ENCODE measurements around the gene TKT.

Gene TKT

GRCh38 chr3:53248161-53248560, 7.7 kb downstream of the TKT start:
- Histone ChIP-seq H3K36me3 (ENCODE audit: insufficient read depth, low read length) (peaks cover 21% of the 10 kb centered on the region), H3K27me3 (ENCODE audit: control insufficient read depth, insufficient read depth, low read length) (no peaks in the 10 kb centered on the region), H3K4me2 (ENCODE audit: low read length) (no peak overlapping the region), H3K4me3 (ENCODE audit: low read length) (no peak overlapping the region), H3K9ac (ENCODE audit: low read depth, low read length) (no peak overlapping the region), H3K4me1 (ENCODE audit: control insufficient read depth, insufficient read depth, low read length) (peaks cover 30% of the 10 kb centered on the region), H3K9me3 (replicated peaks; ENCODE audit: low read length) (no peaks in the 10 kb centered on the region)

- H3K4me1 ChIP-seq (ENCODE audit: control insufficient read depth, insufficient read depth, low read length) = peaks cover 32% of the 10 kb centered on the region
- no peak overlapping the region for H3K4me3 ChIP-seq (ENCODE audit: low read length)
- H3K36me3 ChIP-seq (ENCODE audit: insufficient read depth, low read length) = peaks cover 20% of the 10 kb centered on the region
- no peak overlapping the region for H3K9ac ChIP-seq (ENCODE audit: low read depth, low read length)
- H3K4me2 ChIP-seq (ENCODE audit: low read length) = no peak overlapping the region
- H3K9me3 ChIP-seq (replicated peaks; ENCODE audit: low read length) = no peaks in the 10 kb centered on the region
- H3K27me3 ChIP-seq (ENCODE audit: control insufficient read depth, insufficient read depth, low read length) = no peaks in the 10 kb centered on the region
Measured at GRCh38 chr3:53247619-53248018, 8.2 kb downstream of the TKT start.

GRCh38 chr3:53244271-53244670, 11.6 kb downstream of the TKT start:
- H3K27me3 ChIP-seq (ENCODE audit: control insufficient read depth, insufficient read depth, low read length) = no peaks in the 10 kb centered on the region
- no peaks in the 10 kb centered on the region for H3K9me3 ChIP-seq (replicated peaks; ENCODE audit: low read length)
- H3K4me2 ChIP-seq (ENCODE audit: low read length) = no peak overlapping the region
- peaks cover 46% of the 10 kb centered on the region for H3K36me3 ChIP-seq (ENCODE audit: insufficient read depth, low read length)
- H3K4me3 ChIP-seq (ENCODE audit: low read length) = no peak overlapping the region
- peaks cover 19% of the 10 kb centered on the region for H3K4me1 ChIP-seq (ENCODE audit: control insufficient read depth, insufficient read depth, low read length)
- H3K9ac ChIP-seq (ENCODE audit: low read depth, low read length) = no peak overlapping the region

- Histone ChIP-seq H3K27me3 (ENCODE audit: control insufficient read depth, insufficient read depth, low read length) (no peaks in the 10 kb centered on the region), H3K9me3 (replicated peaks; ENCODE audit: low read length) (no peaks in the 10 kb centered on the region), H3K9ac (ENCODE audit: low read depth, low read length) (no peak overlapping the region), H3K4me2 (ENCODE audit: low read length) (no peak overlapping the region), H3K4me1 (ENCODE audit: control insufficient read depth, insufficient read depth, low read length) (peaks cover 24% of the 10 kb centered on the region), H3K4me3 (ENCODE audit: low read length) (no peak overlapping the region), H3K36me3 (ENCODE audit: insufficient read depth, low read length) (peaks cover 51% of the 10 kb centered on the region)
Measured at GRCh38 chr3:53243785-53244184, 12.0 kb downstream of the TKT start.

- no peaks in the 10 kb centered on the region for H3K27me3 ChIP-seq (ENCODE audit: control insufficient read depth, insufficient read depth, low read length)
- H3K4me3 ChIP-seq (ENCODE audit: low read length) = no peak overlapping the region
- peaks cover 56% of the 10 kb centered on the region for H3K36me3 ChIP-seq (ENCODE audit: insufficient read depth, low read length)
- peaks cover 30% of the 10 kb centered on the region for H3K4me1 ChIP-seq (ENCODE audit: control insufficient read depth, insufficient read depth, low read length)
- H3K9ac ChIP-seq (ENCODE audit: low read depth, low read length) = no peak overlapping the region
- no peaks in the 10 kb centered on the region for H3K9me3 ChIP-seq (replicated peaks; ENCODE audit: low read length)
- no peak overlapping the region for H3K4me2 ChIP-seq (ENCODE audit: low read length)
Measured at GRCh38 chr3:53243165-53243564, 12.7 kb downstream of the TKT start.

- Histone ChIP-seq H3K4me2 (ENCODE audit: low read length) (no peak overlapping the region), H3K9ac (ENCODE audit: low read depth, low read length) (no peak overlapping the region), H3K36me3 (ENCODE audit: insufficient read depth, low read length) (peaks cover 56% of the 10 kb centered on the region), H3K27me3 (ENCODE audit: control insufficient read depth, insufficient read depth, low read length) (no peaks in the 10 kb centered on the region), H3K9me3 (replicated peaks; ENCODE audit: low read length) (no peaks in the 10 kb centered on the region), H3K4me3 (ENCODE audit: low read length) (no peak overlapping the region), H3K4me1 (ENCODE audit: control insufficient read depth, insufficient read depth, low read length) (peaks cover 35% of the 10 kb centered on the region)
Measured at GRCh38 chr3:53242642-53243041, 13.2 kb downstream of the TKT start.

GRCh38 chr3:53242155-53242554, 13.7 kb downstream of the TKT start:
- Histone ChIP-seq H3K4me2 (ENCODE audit: low read length) (no peak overlapping the region), H3K27me3 (ENCODE audit: control insufficient read depth, insufficient read depth, low read length) (no peaks in the 10 kb centered on the region), H3K9me3 (replicated peaks; ENCODE audit: low read length) (no peaks in the 10 kb centered on the region), H3K9ac (ENCODE audit: low read depth, low read length) (peak overlapping the region; percentile 7), H3K36me3 (ENCODE audit: insufficient read depth, low read length) (peaks cover 56% of the 10 kb centered on the region), H3K4me3 (ENCODE audit: low read length) (no peak overlapping the region), H3K4me1 (ENCODE audit: control insufficient read depth, insufficient read depth, low read length) (peaks cover 40% of the 10 kb centered on the region)

- H3K27me3 ChIP-seq (ENCODE audit: control insufficient read depth, insufficient read depth, low read length) = no peaks in the 10 kb centered on the region
- peak overlapping the region; percentile 7 for H3K9ac ChIP-seq (ENCODE audit: low read depth, low read length)
- no peak overlapping the region for H3K4me3 ChIP-seq (ENCODE audit: low read length)
- peaks cover 48% of the 10 kb centered on the region for H3K4me1 ChIP-seq (ENCODE audit: control insufficient read depth, insufficient read depth, low read length)
- H3K4me2 ChIP-seq (ENCODE audit: low read length) = no peak overlapping the region
- no peaks in the 10 kb centered on the region for H3K9me3 ChIP-seq (replicated peaks; ENCODE audit: low read length)
- H3K36me3 ChIP-seq (ENCODE audit: insufficient read depth, low read length) = peaks cover 63% of the 10 kb centered on the region
Measured at GRCh38 chr3:53240989-53241972, 14.5 kb downstream of the TKT start.

- Histone ChIP-seq H3K4me3 (ENCODE audit: low read length) (no peak overlapping the region), H3K9ac (ENCODE audit: low read depth, low read length) (no peak overlapping the region), H3K4me1 (ENCODE audit: control insufficient read depth, insufficient read depth, low read length) (peaks cover 57% of the 10 kb centered on the region), H3K27me3 (ENCODE audit: control insufficient read depth, insufficient read depth, low read length) (no peaks in the 10 kb centered on the region), H3K9me3 (replicated peaks; ENCODE audit: low read length) (no peaks in the 10 kb centered on the region), H3K36me3 (ENCODE audit: insufficient read depth, low read length) (peaks cover 70% of the 10 kb centered on the region), H3K4me2 (ENCODE audit: low read length) (no peak overlapping the region)
Measured at GRCh38 chr3:53239800-53240199, 16.0 kb downstream of the TKT start.

- H3K4me3 ChIP-seq (ENCODE audit: low read length) = peak overlapping the region; percentile 35
Measured at GRCh38 chr3:53238886-53239285, 16.9 kb downstream of the TKT start.

GRCh38 chr3:53238051-53238850, 17.6 kb downstream of the TKT start:
- Histone ChIP-seq H3K36me3 (ENCODE audit: insufficient read depth, low read length) (peaks cover 77% of the 10 kb centered on the region), H3K4me3 (ENCODE audit: low read length) (peak overlapping the region; percentile 46), H3K9me3 (replicated peaks; ENCODE audit: low read length) (no peaks in the 10 kb centered on the region), H3K9ac (ENCODE audit: low read depth, low read length) (peak overlapping the region; percentile 63), H3K4me2 (ENCODE audit: low read length) (peak overlapping the region; percentile 56), H3K27me3 (ENCODE audit: control insufficient read depth, insufficient read depth, low read length) (no peaks in the 10 kb centered on the region), H3K4me1 (ENCODE audit: control insufficient read depth, insufficient read depth, low read length) (peaks cover 52% of the 10 kb centered on the region)

More at GRCh38 chr3:53238886-53239285, 16.9 kb downstream of the TKT start:
- Histone ChIP-seq H3K4me1 (ENCODE audit: control insufficient read depth, insufficient read depth, low read length) (peaks cover 57% of the 10 kb centered on the region), H3K36me3 (ENCODE audit: insufficient read depth, low read length) (peaks cover 75% of the 10 kb centered on the region), H3K9me3 (replicated peaks; ENCODE audit: low read length) (no peaks in the 10 kb centered on the region), H3K4me2 (ENCODE audit: low read length) (peak overlapping the region; percentile 51), H3K27me3 (ENCODE audit: control insufficient read depth, insufficient read depth, low read length) (no peaks in the 10 kb centered on the region), H3K9ac (ENCODE audit: low read depth, low read length) (peak overlapping the region; percentile 5)
